Fibroblast of skin of abdomen (primary cell): ENCODE measurements around the gene RHD.
"Not testable (repeated sequence)": the region's sequence is repeated elsewhere in the genome, so short reads cannot be mapped to it uniquely, and the experiment has no call there.

Source experiments
- DNase-seq: peaks from one replicate; pipeline ENCODE4 v3.0.0-alpha.2; 2013

RHD gene

GRCh38 chr1:25356848-25357247 is 84.5 kb downstream of the RHD start:
- DNase-seq = peak; percentile 32

DNA sequence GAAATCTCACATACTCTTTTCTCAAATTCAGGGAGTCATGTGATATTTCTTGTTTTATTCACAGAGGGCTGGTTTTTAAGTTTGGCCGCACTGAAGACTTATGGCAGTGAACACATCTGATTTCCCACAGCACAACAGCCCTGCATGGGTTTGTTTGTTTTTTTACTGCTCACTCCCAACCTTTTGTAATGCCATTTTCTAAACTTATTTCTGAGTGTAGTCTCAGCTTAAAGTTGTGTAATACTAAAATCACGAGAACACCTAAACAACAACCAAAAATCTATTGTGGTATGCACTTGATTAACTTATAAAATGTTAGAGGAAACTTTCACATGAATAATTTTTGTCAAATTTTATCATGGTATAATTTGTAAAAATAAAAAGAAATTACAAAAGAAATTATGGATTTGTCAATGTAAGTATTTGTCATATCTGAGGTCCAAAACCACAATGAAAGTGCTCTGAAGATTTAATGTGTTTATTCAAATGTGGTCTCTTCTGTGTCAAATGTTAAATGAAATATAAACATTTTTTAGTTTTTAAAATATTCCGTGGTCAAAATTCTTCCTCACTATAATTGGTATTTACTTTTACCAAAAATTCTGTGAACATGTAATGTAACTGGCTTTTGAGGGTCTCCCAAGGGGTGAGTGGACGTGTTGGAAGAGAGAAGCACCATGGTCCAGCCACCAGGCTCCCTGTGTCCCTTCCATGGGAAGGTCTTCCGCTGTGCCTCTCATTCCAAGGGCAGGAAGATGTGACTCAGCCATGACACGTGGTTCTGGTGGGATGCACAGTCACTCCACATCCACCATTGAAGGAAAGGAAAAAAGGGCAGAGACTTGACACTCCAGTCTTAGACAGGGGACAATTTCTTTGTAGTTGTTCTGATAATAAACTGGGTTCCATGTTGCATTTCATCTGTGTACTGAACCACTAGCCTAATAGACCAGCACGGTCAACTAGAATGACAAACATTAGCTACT is 88.6 kb downstream of the RHD start:
- DNase-seq = peak; percentile 62

DNA sequence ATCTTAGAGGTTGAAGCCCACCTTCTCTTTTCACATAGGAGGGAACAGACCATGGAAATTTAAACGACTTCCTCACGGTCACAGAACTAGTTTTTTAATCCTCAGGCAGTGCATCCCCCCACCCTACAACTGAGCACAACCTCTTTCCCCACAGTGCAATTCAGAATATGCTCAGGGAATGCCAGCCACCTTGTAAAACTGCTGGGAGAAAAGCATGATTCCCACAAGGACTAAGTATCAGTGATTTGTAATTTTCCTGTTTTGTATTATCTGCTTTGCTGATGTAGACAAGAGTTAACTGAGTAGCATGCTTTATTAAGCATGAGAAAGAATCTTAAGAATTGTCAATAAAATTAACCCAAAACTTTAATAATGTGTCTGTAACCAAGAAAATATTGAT is 89.6 kb downstream of the RHD start:
- DNase-seq = no peak

DNA sequence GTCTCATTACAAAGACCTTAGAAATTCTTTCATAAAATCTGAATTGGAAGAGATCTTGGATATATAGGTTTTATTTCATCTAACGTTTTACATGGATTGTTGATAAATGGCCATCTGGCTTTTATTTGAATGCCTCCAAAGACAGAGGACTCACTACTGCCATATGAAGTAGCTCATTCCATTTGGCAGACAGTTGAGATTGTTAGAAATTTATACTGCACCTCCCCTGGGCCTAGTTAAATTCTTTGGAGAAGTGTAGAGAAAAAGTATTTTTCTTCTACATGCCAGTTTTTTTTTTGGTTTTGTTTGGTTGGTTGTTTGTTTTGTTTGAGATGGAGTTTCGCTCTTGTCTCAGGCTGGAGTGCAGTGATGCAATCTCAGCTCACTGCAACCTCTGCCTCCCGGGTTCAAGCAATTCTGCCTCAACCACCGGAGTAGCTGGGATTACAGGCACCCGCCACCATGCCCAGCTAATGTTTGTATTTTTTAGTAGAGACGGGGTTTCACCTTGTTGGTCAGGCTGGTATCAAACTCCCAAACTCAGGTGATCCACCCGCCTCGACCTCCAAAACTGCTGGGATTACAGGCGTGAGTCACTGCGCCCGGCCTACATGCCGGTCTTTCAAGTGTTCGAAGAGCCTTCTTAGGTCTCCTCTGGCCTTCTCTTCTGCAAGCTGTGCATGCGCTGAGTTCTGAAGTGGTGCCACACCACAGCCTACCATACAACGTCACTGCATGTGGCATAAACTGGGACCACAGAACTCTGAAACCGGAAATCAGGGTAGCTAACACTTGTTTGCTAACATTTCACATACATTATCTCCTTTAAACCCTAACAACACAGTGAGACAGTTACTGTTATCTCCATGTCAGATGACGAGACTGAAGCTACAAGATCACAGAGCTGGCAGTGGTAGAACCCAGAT is 90.6 kb downstream of the RHD start:
- DNase-seq = not testable (repeated sequence)

GRCh38 chr1:25369241-25369640 is 96.9 kb downstream of the RHD start:
- DNase-seq = no peak

DNA sequence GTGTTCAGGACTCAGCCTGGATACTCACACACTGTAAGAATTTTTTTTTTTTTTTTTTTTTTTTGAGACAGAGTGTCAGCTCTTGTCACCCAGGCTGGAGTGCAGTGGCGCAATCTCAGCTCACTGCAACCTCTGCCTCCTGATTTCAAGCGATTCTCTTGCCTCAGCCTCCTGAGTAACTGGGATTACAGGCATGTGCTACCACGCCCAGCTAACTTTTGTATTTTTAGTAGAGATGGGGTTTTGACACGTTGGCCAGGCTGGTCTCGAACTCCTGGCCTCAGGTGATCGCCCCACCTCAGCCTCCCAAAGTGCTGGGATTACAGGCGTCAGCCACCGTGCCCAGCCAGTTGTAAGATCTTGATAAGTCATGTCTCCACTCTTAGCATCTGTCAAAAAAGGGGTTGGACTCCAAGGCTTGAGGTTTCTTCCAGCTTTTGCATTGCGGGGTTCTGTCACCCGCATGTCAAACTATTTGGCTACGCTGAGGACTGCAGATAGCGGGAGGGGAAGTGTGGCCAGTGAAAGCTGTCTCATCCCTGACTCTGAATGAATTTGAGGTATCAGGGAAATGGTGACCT is 97.5 kb downstream of the RHD start:
- DNase-seq = not testable (repeated sequence)

DNA sequence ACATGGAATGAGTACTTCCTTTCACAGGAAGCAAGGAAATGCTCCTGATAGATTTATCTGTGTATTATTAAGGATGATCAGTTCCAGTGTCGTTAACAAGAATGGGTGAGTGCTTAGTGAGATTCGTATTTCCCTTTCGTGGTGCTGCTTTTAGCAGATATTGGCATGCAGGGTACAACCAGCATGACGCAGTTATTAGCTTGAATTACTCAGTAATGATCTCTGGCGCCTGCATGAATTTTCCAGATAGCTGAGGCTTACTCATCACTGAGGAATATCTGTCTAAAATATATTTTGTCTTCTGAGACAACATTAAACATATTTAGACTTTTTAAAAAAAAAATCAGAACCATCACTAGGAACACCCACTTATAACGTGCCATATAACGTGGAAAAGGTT is 99.4 kb downstream of the RHD start:
- peak; percentile 92 for DNase-seq

- not testable (repeated sequence) for DNase-seq
These were observed 106.1 kb downstream of the RHD start for GRCh38 chr1:25378367-25378766.
